Measurements from ENCODE around the gene OR10D3.

GRCh38 chr11:124176925-124177715 lies 6.0 kb upstream of the OR10D3 start:
- TF ChIP-seq CTCF (IDR thresholded peaks at IDR 0.05) (no peak), POLR2A (IDR thresholded peaks at IDR 0.05) (no peak), POLR2AphosphoS5 (IDR thresholded peaks at IDR 0.05) (no peak)

All from stomach (tissue), 4 donors.